ENCODE results near the gene CCDC9. TPM values are rescaled to one million over a fixed set of nuclear protein-coding genes. Genes with fewer than 3 reads are reported as not detected.
A peak's percentile ranks its signal among the peaks of the same experiment; 100 is the strongest.

CCDC9 gene
- total and polyA plus RNA-seq, 2 of the 13 experiments (the other 11 are each of a cell fraction or from before 2014, with no cell fraction given): 2.9 to 6.3 TPM

DNA sequence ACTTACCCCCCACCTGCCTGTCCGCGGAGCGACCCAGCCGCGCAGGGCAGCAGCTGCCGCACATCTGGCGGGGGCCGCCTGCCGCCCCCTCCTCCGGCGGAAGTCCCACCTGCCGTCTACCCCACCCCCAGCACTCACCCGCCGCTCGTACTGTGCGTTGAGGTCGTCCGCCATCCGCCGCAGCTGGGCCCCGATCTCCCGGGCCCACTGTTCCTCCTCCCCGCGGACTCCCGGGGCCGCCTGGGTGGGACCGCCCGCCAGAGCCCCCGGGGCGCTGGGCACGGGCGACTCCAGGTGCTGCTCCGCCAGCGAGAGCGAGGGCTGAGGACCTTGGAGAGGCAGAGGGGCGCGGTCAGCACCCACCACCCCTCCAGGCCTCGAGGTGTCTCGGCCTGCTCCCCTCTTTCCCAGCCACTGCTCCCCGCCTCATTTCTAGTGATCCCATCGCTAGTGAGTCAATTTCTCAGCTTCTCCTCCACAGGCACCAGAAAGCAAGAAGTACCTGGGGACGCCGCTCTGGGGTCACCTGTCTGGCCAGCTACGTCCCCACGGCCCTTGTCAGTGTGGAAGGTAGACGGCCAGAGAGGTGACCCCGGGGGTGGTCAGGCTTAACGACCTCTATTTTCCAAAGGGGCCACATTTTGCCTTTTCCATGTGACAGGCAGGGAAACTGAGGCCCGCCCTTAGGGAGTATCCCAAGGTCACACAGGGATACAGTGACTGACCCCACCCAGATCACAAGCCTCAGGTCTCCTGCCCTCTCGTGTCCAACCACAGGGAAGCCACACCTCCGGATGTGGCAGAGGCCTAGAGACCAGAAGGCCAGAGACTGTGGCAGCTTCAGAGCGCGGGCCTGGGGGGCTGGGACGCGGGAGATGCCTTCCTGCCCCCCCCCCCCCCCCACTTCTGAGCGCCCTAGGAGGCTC lies 29.6 kb upstream of the CCDC9 start (continued):
- TF ChIP-seq KDM3A (CRISPR knock-in tag; IDR thresholded peaks at IDR 0.05; ENCODE audit: low read depth) (no peak), SAP130 (CRISPR knock-in tag; IDR thresholded peaks at IDR 0.05; ENCODE audit: low read depth) (peak; percentile 75), ZNF768 (CRISPR knock-in tag; IDR thresholded peaks at IDR 0.05) (peak; percentile 58; the same call in 1 of the 2 replicates), WIZ (CRISPR knock-in tag; IDR thresholded peaks at IDR 0.05) (peak; percentile 15; the same call in 1 of the 2 replicates), MEIS1 (CRISPR knock-in tag; IDR thresholded peaks at IDR 0.05; ENCODE audit: borderline replicate concordance) (0 out of 2 replicates have a peak, but pooled peaks have one; percentile 20), KDM4B (CRISPR knock-in tag; IDR thresholded peaks at IDR 0.05) (0 out of 2 replicates have a peak, but pooled peaks have one; percentile 13), SPEN (CRISPR knock-in tag; IDR thresholded peaks at IDR 0.05; ENCODE audit: low read depth) (peak; percentile 42), ZNF674 (CRISPR knock-in tag; IDR thresholded peaks at IDR 0.05; ENCODE audit: low read depth) (no peak), ZNF431 (CRISPR knock-in tag; IDR thresholded peaks at IDR 0.05; ENCODE audit: borderline replicate concordance, low read depth) (0 out of 2 replicates have a peak, but pooled peaks have one; percentile 11), ZNF232 (CRISPR knock-in tag; IDR thresholded peaks at IDR 0.05; ENCODE audit: borderline replicate concordance) (0 out of 2 replicates have a peak, but pooled peaks have one; percentile 63), UBTF (CRISPR knock-in tag; IDR thresholded peaks at IDR 0.05) (peak; percentile 27; the same call in 1 of the 2 replicates), HNRNPH1 (optimal IDR thresholded peaks at IDR 0.05; ENCODE audit: low read depth, low read length) (peak; percentile 1), ZFX (CRISPR knock-in tag; IDR thresholded peaks at IDR 0.05; ENCODE audit: low read depth) (peak; percentile 89), ELF3 (CRISPR knock-in tag; IDR thresholded peaks at IDR 0.05) (0 out of 2 replicates have a peak, but pooled peaks have one; percentile 35), TFDP2 (CRISPR knock-in tag; IDR thresholded peaks at IDR 0.05) (peak; percentile 60), ARID4A (CRISPR knock-in tag; IDR thresholded peaks at IDR 0.05; ENCODE audit: borderline replicate concordance) (peak; percentile 54)
- TF ChIP-seq, protein P1, sequence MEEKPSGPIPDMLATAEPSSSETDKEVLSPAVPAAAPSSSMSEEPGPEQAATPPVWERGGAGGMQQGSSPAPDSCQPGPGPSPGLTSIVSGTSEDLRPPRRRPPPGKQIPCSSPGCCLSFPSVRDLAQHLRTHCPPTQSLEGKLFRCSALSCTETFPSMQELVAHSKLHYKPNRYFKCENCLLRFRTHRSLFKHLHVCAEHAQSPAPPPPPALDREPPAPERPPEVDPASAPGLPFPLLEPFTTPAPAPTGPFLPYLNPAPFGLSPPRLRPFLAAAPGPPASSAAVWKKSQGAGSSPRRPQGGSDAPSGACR (CRISPR knock-in tag; IDR thresholded peaks at IDR 0.05): peak; percentile 92
- TF ChIP-seq, protein P2, sequence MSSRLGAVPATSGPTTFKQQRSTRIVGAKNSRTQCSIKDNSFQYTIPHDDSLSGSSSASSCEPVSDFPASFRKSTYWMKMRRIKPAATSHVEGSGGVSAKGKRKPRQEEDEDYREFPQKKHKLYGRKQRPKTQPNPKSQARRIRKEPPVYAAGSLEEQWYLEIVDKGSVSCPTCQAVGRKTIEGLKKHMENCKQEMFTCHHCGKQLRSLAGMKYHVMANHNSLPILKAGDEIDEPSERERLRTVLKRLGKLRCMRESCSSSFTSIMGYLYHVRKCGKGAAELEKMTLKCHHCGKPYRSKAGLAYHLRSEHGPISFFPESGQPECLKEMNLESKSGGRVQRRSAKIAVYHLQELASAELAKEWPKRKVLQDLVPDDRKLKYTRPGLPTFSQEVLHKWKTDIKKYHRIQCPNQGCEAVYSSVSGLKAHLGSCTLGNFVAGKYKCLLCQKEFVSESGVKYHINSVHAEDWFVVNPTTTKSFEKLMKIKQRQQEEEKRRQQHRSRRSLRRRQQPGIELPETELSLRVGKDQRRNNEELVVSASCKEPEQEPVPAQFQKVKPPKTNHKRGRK (CRISPR knock-in tag; IDR thresholded peaks at IDR 0.05): no peak
